Hepatocyte (in vitro differentiated cells): ENCODE measurements around the gene GNAO1.

Experiments used
- CTCF ChIP-seq: fragments of 200-600 bp; sonication (generic); IDR thresholded peaks from 2 replicates; pipeline ENCODE4 v1.5.1; 2016; ENCODE audit warnings: antibody characterized with exemption, mild to moderate bottlenecking; ENCODE audit not compliant: poor library complexity
- EZH2 ChIP-seq: fragments of 200-600 bp; sonication (generic); IDR thresholded peaks from 2 replicates; pipeline ENCODE4 v1.6.1; 2016; ENCODE audit warnings: antibody characterized with exemption, mild to moderate bottlenecking, borderline replicate concordance
- EZH2phosphoT487 ChIP-seq: fragments of 200-600 bp; sonication (generic); IDR thresholded peaks from one replicate; pipeline ENCODE4 v1.6.1; 2018; ENCODE audit warnings: antibody characterized with exemption, mild to moderate bottlenecking, low read depth, moderate library complexity; ENCODE audit not compliant: unreplicated experiment, severe bottlenecking

GRCh38 chr16:56346131-56346890 is 155.0 kb downstream of the GNAO1 start:
- TF ChIP-seq CTCF = no peak
- no peak for TF ChIP-seq EZH2
- no peak for TF ChIP-seq EZH2phosphoT487
